Neuronal stem cell (in vitro differentiated cells): ENCODE measurements around the gene THEM5.

ENCODE experiments used
- DNase-seq: peaks from one replicate; pipeline ENCODE4 v3.0.0-alpha.2; 2013; ENCODE audit warnings: low spot score
- H2AFZ ChIP-seq: one replicate; pipeline ENCODE4 v1.6.1; 2013; ENCODE audit warnings: mild to moderate bottlenecking, low read length, inconsistent platforms
- H2AK5ac ChIP-seq: 2 replicates; pipeline ENCODE4 v1.6.1; 2013; ENCODE audit warnings: low read depth, mild to moderate bottlenecking, inconsistent platforms, low read length, moderate library complexity, mixed read lengths
- H2BK120ac ChIP-seq: 2 replicates; pipeline ENCODE4 v1.6.1; 2013; ENCODE audit warnings: low read depth, mild to moderate bottlenecking, inconsistent platforms, low read length, moderate library complexity, mixed read lengths
- H2BK12ac ChIP-seq: one replicate; pipeline ENCODE4 v1.6.1; 2013; ENCODE audit warnings: low read length, inconsistent platforms
- H2BK15ac ChIP-seq: 2 replicates; pipeline ENCODE4 v1.6.1; 2013; ENCODE audit warnings: mild to moderate bottlenecking, low read length, inconsistent platforms, mixed read lengths
- H2BK5ac ChIP-seq: one replicate; pipeline ENCODE4 v1.6.1; 2013; ENCODE audit warnings: inconsistent platforms, mild to moderate bottlenecking, low read length, moderate library complexity
- H3K14ac ChIP-seq: one replicate; pipeline ENCODE4 v1.6.1; 2013; ENCODE audit warnings: low read length, inconsistent platforms
- H3K18ac ChIP-seq: 2 replicates; pipeline ENCODE4 v1.6.1; 2013; ENCODE audit warnings: low read length, inconsistent platforms
- H3K23ac ChIP-seq: 2 replicates; pipeline ENCODE4 v1.6.1; 2013; ENCODE audit warnings: low read depth, mild to moderate bottlenecking, mixed read lengths, low read length, inconsistent platforms; ENCODE audit not compliant: poor library complexity
- H3K27ac ChIP-seq: replicated peaks from 3 replicates; pipeline ENCODE4 v1.5.1; 2013; ENCODE audit warnings: low read length, inconsistent platforms
- H3K27me3 ChIP-seq, 3 experiments: 2 replicates each; pipeline ENCODE4 v1.6.1; 2013; ENCODE audit warnings: low read length in 3 of 3, mild to moderate bottlenecking in 2 of 3, inconsistent platforms in 1 of 3, low read depth in 1 of 3, mixed read lengths in 1 of 3, moderate library complexity in 1 of 3; ENCODE audit not compliant: control insufficient read depth in 3 of 3, insufficient read depth in 3 of 3
- H3K36me3 ChIP-seq, 2 donors: replicated peaks in 1 of 2; 2 replicates each; pipeline ENCODE4 v1.6.1; 2013; ENCODE audit warnings: low read length in 2 of 2; ENCODE audit not compliant: control insufficient read depth in 2 of 2, insufficient read depth in 2 of 2
- H3K4ac ChIP-seq: 2 replicates; pipeline ENCODE4 v1.6.1; 2013; ENCODE audit warnings: inconsistent platforms, mild to moderate bottlenecking, low read length, moderate library complexity
- H3K4me1 ChIP-seq, 2 donors: 1 replicate in 1 of 2; 2 replicates in 1 of 2; pipeline ENCODE4 v1.6.1; 2013; ENCODE audit warnings: low read length in 2 of 2, low read depth in 1 of 2; ENCODE audit not compliant: control insufficient read depth in 2 of 2, insufficient read depth in 1 of 2
- H3K4me2 ChIP-seq: one replicate; pipeline ENCODE4 v1.6.1; 2013; ENCODE audit warnings: mild to moderate bottlenecking, low read length, inconsistent platforms; ENCODE audit not compliant: insufficient read depth, poor library complexity, severe bottlenecking
- H3K4me3 ChIP-seq, 2 donors: 2 replicates each; pipeline ENCODE4 v1.5.1; 2013; ENCODE audit warnings: low read length in 2 of 2, mild to moderate bottlenecking in 2 of 2, inconsistent platforms in 1 of 2, moderate library complexity in 1 of 2
- H3K79me1 ChIP-seq: one replicate; pipeline ENCODE4 v1.6.1; 2013; ENCODE audit warnings: low read depth, mild to moderate bottlenecking, inconsistent platforms, low read length, moderate library complexity
- H3K9ac ChIP-seq: one replicate; pipeline ENCODE4 v1.6.1; 2013; ENCODE audit warnings: mild to moderate bottlenecking, low read depth, low read length, inconsistent platforms; ENCODE audit not compliant: poor library complexity
- H3K9me3 ChIP-seq, 2 donors: replicated peaks in 1 of 2; 2 replicates each; pipeline versions ENCODE3 to v1.6.1; 2013; ENCODE audit warnings: low read length in 2 of 2, mild to moderate bottlenecking in 2 of 2, inconsistent platforms in 1 of 2, low read depth in 1 of 2, mixed read lengths in 1 of 2, moderate library complexity in 1 of 2; ENCODE audit not compliant: control insufficient read depth in 2 of 2, insufficient read depth in 1 of 2
- H4K8ac ChIP-seq: one replicate; pipeline ENCODE4 v1.6.1; 2013; ENCODE audit warnings: low read depth, mild to moderate bottlenecking, inconsistent platforms, low read length, moderate library complexity
- H4K91ac ChIP-seq: one replicate; pipeline ENCODE4 v1.6.1; 2013; ENCODE audit warnings: low read length, low read depth, mild to moderate bottlenecking, inconsistent platforms; ENCODE audit not compliant: poor library complexity
- WGBS, 2 donors: extraction: QIAGEN DNeasy Blood & Tissue Kit; methylation state at CpG; one replicate each; pipeline ENCODE4 v1.1.7; 2013; ENCODE audit warnings: missing lambda C conversion rate in 2 of 2, mixed read lengths in 1 of 2; ENCODE audit not compliant: insufficient read length in 2 of 2, insufficient replicate concordance in 1 of 2; ENCODE audit errors: extremely low coverage in 2 of 2; 5-methylcytosine and 5-hydroxymethylcytosine counted together

THEM5 gene

DNA sequence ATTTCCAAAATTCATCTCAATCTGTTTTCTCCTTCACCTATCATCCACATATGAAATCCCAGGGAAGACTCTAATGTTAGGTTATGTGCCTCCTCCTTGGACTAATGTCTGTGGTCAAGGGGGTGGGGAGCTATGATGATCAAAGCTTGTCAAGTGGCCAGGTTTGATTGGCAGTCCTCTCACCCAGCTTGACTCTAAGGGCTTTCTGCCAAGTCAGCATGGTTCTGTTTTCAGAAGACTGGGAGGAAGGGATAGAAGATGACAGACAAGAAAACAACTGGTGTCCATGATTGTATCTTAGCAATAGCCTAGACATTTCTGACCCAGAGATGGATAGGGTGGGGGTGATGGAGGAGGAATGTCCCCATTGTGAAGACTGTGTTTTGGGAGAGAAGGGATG, 9.1 kb upstream of the THEM5 start:
- Histone ChIP-seq H3K9me3 (no peaks in the 10 kb centered on the region), H3K4me1 (peaks cover 0 to 8% of the 10 kb centered on the region in 2 donors), H2BK15ac (no peak overlapping the region), H3K23ac (no peak overlapping the region), H3K27me3 (peaks cover 0 to 44% (median 2%) of the 10 kb centered on the region in 3 experiments), H4K91ac (no peak overlapping the region), H2BK120ac (no peak overlapping the region), H2BK5ac (no peak overlapping the region), H2AFZ (no peak overlapping the region), H2BK12ac (no peak overlapping the region), H4K8ac (no peak overlapping the region), H3K4me2 (no peak overlapping the region), H3K4me3 (no peak overlapping the region), H3K36me3 (no peaks in the 10 kb centered on the region), H3K27ac (no peak overlapping the region), H3K14ac (no peak overlapping the region), H3K79me1 (peaks cover 2% of the 10 kb centered on the region), H3K4ac (no peak overlapping the region), H2AK5ac (no peak overlapping the region), H3K9ac (no peak overlapping the region), H3K18ac (no peak overlapping the region)
- no peak for DNase-seq

DNA sequence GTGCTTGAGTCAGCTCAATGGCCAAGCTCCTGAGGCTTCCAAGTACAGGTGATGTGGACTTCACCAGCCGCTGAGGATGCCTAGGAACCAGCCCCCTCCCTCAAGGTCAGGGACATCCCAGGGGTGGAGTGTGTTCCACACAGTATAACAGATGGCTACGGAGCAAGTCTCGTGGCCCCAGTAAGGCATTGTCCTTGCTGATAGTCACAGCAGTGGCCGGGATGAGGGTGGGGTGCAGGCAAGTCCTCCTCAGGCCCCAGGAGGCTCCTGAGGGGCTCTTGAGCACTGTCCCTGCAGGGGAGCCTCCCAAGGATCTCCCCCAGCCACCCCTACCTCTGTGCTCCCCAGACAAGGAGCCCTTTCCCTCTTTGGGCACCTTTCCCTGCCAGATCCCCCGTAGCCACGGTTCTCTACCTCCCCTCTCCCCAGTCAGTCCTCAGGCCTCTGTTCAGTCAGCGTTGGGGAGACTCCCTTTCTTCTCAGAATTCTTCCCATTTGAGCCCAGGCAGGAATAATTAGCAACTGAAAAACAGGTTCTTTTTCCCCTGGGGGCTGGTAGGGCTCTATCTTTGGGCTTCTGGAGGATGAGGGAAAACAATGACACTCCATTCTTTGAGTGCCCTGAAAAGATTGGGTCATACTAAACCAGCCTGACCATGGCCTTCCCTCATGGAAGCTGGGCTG, 7.1 kb upstream of the THEM5 start:
- Histone ChIP-seq H3K27me3 (peaks cover 0 to 53% (median 2%) of the 10 kb centered on the region in 3 experiments), H3K27ac (no peak overlapping the region), H2BK15ac (no peak overlapping the region), H3K79me1 (peaks cover 2% of the 10 kb centered on the region), H2BK12ac (no peak overlapping the region), H3K9me3 (no peaks in the 10 kb centered on the region), H2AFZ (peak overlapping the region; percentile 15), H3K14ac (no peak overlapping the region), H4K91ac (no peak overlapping the region), H3K9ac (no peak overlapping the region), H3K18ac (peak overlapping the region; percentile 23), H3K4me3 (no peak overlapping the region), H2BK120ac (no peak overlapping the region), H3K4me2 (no peak overlapping the region), H3K4me1 (peaks cover 0 to 8% of the 10 kb centered on the region in 2 donors), H3K4ac (no peak overlapping the region), H2BK5ac (no peak overlapping the region), H2AK5ac (no peak overlapping the region), H3K23ac (no peak overlapping the region), H3K36me3 (no peaks in the 10 kb centered on the region), H4K8ac (no peak overlapping the region)
- no CpG with 5 or more reads among the region's 7 CpGs for WGBS, 2 donors
- no peak for DNase-seq

DNA sequence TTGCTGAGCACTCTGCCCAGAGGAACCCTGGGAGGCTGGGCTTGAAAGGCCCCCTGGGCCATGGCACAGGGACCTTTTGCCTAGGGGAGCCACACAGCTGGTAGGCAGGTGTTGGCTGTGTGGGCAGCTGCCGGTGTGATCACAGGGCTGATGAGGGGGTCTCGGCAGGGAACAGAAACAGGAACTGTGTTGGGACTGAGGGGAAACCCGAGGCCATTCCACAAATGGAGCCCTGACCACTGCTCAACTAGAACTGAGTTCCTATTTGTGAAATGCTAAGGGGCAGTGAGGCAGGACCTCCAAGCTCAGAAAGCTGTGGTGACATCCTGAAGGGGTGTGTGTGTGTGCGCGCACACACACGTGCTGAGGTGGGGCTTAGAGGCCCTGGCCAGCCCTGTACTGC, 6.4 kb upstream of the THEM5 start:
- Histone ChIP-seq H3K18ac (no peak overlapping the region), H3K9ac (no peak overlapping the region), H3K4ac (no peak overlapping the region), H2AK5ac (no peak overlapping the region), H3K4me3 (no peak overlapping the region), H4K91ac (no peak overlapping the region), H2BK15ac (no peak overlapping the region), H2BK120ac (no peak overlapping the region), H4K8ac (no peak overlapping the region), H3K23ac (no peak overlapping the region), H3K27ac (no peak overlapping the region), H2BK5ac (no peak overlapping the region), H2AFZ (no peak overlapping the region), H3K27me3 (peaks cover 0 to 52% (median 0%) of the 10 kb centered on the region in 3 experiments), H2BK12ac (no peak overlapping the region), H3K4me1 (peaks cover 0 to 8% of the 10 kb centered on the region in 2 donors), H3K14ac (no peak overlapping the region), H3K9me3 (no peaks in the 10 kb centered on the region), H3K36me3 (no peaks in the 10 kb centered on the region), H3K79me1 (no peaks in the 10 kb centered on the region), H3K4me2 (no peak overlapping the region)
- DNase-seq, result no peak
- no CpG with 5 or more reads among the region's 6 CpGs for WGBS, 2 donors

DNA sequence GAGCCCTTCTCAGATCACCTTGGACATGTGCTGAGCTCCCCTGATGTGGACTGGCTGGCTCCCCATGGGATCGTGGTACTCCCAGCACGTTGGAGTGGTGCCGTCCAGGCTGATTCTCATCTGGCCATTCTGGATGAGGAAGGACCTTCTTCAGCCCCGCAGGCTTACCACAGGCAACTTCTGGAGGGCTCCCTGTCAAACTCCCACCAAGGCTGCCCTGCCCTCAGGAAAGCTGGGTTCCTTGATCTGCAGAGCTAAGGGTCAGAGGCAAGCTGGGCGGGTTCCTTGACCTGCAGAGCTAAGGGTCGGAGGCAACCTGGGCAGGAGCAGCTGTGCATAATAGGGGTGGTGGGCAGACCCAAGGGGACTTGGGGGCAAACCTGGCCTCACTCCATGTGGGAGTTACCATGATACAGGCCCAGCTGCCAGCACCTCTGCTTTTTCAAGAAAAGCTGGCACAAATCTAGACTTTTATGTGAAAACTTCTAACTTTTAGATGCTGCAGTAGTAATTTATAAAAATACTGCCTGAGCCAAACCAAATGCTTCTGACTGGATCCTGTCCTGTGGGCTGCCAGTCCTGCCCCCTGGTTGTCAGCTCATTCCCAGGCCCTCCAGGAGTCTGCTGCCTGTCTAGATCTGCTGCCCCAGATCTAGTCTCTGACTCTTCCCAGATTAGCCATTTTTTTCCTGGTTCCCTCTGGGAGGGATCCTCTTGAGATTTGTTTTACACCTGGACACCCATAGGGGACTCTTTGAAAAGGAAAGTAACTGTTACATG, 5.6 kb upstream of the THEM5 start:
- H3K36me3 ChIP-seq, result no peaks in the 10 kb centered on the region
- no peak overlapping the region for H4K8ac ChIP-seq
- H3K23ac ChIP-seq, result no peak overlapping the region
- H4K91ac ChIP-seq, result no peak overlapping the region
- H3K4me3 ChIP-seq, result no peak overlapping the region
- H2AK5ac ChIP-seq, result no peak overlapping the region
- H2AFZ ChIP-seq, result no peak overlapping the region
- H3K9me3 ChIP-seq, result no peaks in the 10 kb centered on the region
- no peak overlapping the region for H2BK12ac ChIP-seq
- peaks cover 0 to 49% (median 0%) of the 10 kb centered on the region in 3 experiments for H3K27me3 ChIP-seq
- no peak overlapping the region for H2BK15ac ChIP-seq
- H3K4me2 ChIP-seq, result no peak overlapping the region
- no peak overlapping the region for H3K27ac ChIP-seq
- H3K4me1 ChIP-seq, result peaks cover 0 to 8% of the 10 kb centered on the region in 2 donors
- H3K4ac ChIP-seq, result no peak overlapping the region
- no peak for DNase-seq
- H3K79me1 ChIP-seq, result no peaks in the 10 kb centered on the region
- H3K14ac ChIP-seq, result no peak overlapping the region
- no peak overlapping the region for H3K18ac ChIP-seq
- no CpG with 5 or more reads among the region's 6 CpGs for WGBS, 2 donors
- H3K9ac ChIP-seq, result no peak overlapping the region
- no peak overlapping the region for H2BK120ac ChIP-seq
- no peak overlapping the region for H2BK5ac ChIP-seq
